ENCODE measurements around the gene TESMIN. TPM values are rescaled to one million over a fixed set of nuclear protein-coding genes. Genes with fewer than 3 reads are reported as not detected.

The TESMIN gene
- total RNA-seq, 2 donors from 2014 or later, result 14.3 to 20.7 TPM

DNA sequence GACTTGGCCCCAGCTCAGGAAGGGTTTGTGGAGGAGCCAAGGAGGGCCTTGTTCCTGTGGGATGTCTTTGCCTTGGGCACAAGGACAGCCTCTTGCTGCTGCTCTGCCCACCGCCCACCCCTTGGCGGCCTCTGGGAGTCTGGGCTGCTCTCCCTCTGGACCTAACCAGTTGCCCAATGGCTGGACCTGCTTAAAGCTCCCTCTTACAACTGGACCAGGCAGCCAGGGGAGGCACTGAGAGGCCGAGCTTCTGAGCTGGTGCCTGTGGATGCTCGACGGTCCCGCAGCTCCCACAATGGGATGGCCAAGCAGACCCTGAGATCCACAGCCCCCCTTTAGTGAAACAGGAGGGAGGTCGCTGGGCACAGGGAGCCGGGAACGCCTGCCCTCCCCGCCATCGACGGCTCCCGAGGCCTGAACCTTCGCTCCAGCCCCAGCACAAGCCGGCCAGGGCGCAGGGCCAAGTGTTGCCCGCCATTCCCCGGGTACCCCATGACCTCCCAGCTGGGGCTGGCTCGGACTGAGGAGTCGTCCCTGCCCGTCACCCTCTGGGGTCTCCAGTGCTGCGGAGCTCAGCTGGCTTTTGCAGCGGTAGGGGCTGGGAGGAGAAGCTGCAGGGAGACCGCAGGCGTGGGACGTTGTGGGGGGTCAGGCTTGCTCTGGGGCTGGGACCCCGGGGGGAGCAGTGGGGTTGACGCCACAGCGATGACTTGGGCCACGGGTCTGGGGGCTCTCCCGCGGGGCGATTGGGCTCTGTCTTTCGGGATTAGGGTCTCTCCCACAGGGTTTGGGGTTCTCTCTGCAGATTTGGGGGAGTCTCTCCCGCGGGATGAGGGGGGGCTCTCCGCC, 67.6 kb downstream of the TESMIN start:
- Histone ChIP-seq H3K9ac (ENCODE audit: low read depth in 2 of 2, low read length in 2 of 2) (no peak overlapping the region), H3K9me3 (no peaks in the 10 kb centered on the region), H3K27me3 (peaks cover 33% of the 10 kb centered on the region), H3K27ac (no peak overlapping the region), H3K4me3 (peak overlapping the region; percentile 33), H3K36me3 (no peaks in the 10 kb centered on the region), H3K4me1 (peaks cover 5% of the 10 kb centered on the region)
- DNase-seq, result no peak
- TF ChIP-seq CTCF (IDR thresholded peaks at IDR 0.05), result no peak
- intact Hi-C loops (cut with DNase I), result no loop called here

DNA sequence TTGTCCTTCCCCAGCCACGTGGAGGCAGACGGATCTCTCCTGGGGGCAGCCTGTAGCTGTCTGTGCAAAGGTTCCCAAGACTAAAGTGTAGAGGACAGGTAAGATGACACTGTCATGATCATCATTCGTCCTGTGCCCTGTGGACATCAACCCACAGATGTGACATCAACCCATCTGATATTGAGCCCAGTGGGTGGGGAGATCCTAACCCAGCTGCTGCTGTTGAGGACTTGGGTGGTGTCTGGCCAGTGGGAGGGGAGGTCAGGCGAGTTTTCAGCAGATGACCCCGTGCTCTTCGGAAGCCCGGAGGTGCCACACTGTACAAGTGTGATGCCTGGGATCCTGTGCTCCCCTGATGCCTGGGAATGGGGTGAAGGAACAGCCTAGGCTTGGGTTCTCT, 68.2 kb downstream of the TESMIN start:
- peaks cover 33% of the 10 kb centered on the region for H3K27me3 ChIP-seq
- no peak overlapping the region for H3K27ac ChIP-seq
- no peak overlapping the region for H3K4me3 ChIP-seq
- H3K9ac ChIP-seq (ENCODE audit: low read depth in 2 of 2, low read length in 2 of 2), result no peak overlapping the region
- no peak for DNase-seq
- peaks cover 5% of the 10 kb centered on the region for H3K4me1 ChIP-seq
- intact Hi-C loops (cut with DNase I), result no loop called here
- H3K36me3 ChIP-seq, result no peaks in the 10 kb centered on the region
- no peak for TF ChIP-seq CTCF (IDR thresholded peaks at IDR 0.05)
- H3K9me3 ChIP-seq, result no peaks in the 10 kb centered on the region

- Histone ChIP-seq H3K27ac (no peak overlapping the region), H3K36me3 (no peaks in the 10 kb centered on the region), H3K4me1 (peaks cover 5% of the 10 kb centered on the region), H3K9ac (ENCODE audit: low read depth in 2 of 2, low read length in 2 of 2) (no peak overlapping the region), H3K9me3 (no peaks in the 10 kb centered on the region), H3K4me3 (no peak overlapping the region), H3K27me3 (peaks cover 33% of the 10 kb centered on the region)
- no peak for TF ChIP-seq CTCF (IDR thresholded peaks at IDR 0.05)
- no peak for DNase-seq
- intact Hi-C loops (cut with DNase I), result no loop called here
Measured at GRCh38 chr11:68682531-68682961, 68.8 kb downstream of the TESMIN start.

DNA sequence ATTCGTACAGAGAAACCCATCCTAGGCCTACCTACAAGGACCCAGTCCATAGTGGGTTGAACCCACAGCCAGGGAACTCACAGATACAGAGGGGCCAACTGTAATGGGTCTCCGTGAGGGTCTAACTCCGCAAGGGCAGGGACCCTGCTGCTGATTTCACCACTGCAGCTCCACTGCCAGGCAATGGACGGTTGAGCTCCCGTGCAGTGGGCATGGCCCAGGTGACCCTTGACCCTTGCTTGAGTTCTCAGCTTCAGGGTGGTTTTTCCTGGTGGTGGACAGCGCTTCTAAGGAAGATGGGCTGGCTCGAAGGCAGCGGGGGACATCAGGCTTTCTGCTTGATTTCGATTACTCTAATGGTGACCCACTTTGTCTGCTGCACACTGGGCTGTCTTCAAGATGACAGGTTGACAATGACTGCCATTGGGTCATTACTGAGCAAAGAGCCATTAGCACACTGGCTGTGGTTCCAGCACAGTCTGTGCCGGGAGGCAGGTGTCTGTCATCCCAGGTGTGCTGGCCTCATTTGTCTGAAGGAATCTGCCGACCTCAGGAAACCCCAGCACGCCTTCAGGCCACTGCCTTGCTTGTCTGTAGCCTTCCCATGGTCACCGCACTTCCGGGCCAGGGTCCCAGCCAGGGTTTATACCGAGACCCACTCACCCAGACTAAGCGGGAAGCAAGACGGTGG, 70.6 kb downstream of the TESMIN start:
- Histone ChIP-seq H3K9ac (ENCODE audit: low read depth in 2 of 2, low read length in 2 of 2) (no peak overlapping the region), H3K4me1 (peaks cover 5% of the 10 kb centered on the region), H3K36me3 (no peaks in the 10 kb centered on the region), H3K4me3 (no peak overlapping the region), H3K9me3 (no peaks in the 10 kb centered on the region), H3K27ac (no peak overlapping the region), H3K27me3 (peaks cover 28% of the 10 kb centered on the region)
- intact Hi-C loops (cut with DNase I), result no loop called here
- TF ChIP-seq CTCF (IDR thresholded peaks at IDR 0.05), result no peak
- DNase-seq, result no peak

DNA sequence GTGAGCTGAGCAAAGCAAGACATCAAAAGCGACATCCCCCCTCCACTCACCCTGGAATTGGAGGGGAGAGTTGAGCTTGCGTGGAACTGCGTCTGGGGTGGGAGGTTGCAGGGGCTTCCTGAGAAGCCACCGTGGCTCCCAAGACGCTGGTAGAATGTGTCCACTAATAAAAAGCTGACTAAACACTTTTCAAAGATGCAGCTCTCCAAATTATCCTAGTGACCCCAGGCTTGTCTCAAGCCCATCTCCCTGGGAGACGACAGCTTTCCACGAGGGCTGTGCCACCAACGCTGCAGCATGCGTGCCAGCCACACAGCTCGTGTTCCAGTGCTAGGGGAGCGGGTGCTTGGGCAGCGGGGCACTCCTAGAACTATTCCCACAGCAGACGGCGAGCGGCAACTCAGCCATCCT, 73.3 kb downstream of the TESMIN start:
- H3K4me3 ChIP-seq, result no peak overlapping the region
- no peak for DNase-seq
- no peak for TF ChIP-seq CTCF (IDR thresholded peaks at IDR 0.05)
- no peaks in the 10 kb centered on the region for H3K36me3 ChIP-seq
- intact Hi-C loops (cut with DNase I), result no loop called here
- H3K4me1 ChIP-seq, result no peaks in the 10 kb centered on the region
- peaks cover 3% of the 10 kb centered on the region for H3K27me3 ChIP-seq
- H3K27ac ChIP-seq, result no peak overlapping the region
- no peaks in the 10 kb centered on the region for H3K9me3 ChIP-seq
- H3K9ac ChIP-seq (ENCODE audit: low read depth in 2 of 2, low read length in 2 of 2), result no peak overlapping the region

Measured in colonic mucosa (tissue), 4 donors.